Forelimb muscle (tissue), 1 donor: ENCODE data around the gene CCDC142. TPM values are rescaled to one million over a fixed set of nuclear protein-coding genes. Genes with fewer than 3 reads are reported as not detected.

ENCODE experiments used
- DNase-seq: peaks from one replicate; pipeline ENCODE4 v3.0.0-alpha.2; 2013; ENCODE audit warnings: low read depth
- polyA plus RNA-seq: library from polyadenylated mRNA; unstranded; fragments of 120-200 nt; gene quantifications from one replicate; pipeline ENCODE4 v1.2.1, GENCODE V29; 2013; ENCODE audit not compliant: insufficient read length

The CCDC142 gene
- polyA plus RNA-seq, 1 donor = 9.9 TPM

DNA sequence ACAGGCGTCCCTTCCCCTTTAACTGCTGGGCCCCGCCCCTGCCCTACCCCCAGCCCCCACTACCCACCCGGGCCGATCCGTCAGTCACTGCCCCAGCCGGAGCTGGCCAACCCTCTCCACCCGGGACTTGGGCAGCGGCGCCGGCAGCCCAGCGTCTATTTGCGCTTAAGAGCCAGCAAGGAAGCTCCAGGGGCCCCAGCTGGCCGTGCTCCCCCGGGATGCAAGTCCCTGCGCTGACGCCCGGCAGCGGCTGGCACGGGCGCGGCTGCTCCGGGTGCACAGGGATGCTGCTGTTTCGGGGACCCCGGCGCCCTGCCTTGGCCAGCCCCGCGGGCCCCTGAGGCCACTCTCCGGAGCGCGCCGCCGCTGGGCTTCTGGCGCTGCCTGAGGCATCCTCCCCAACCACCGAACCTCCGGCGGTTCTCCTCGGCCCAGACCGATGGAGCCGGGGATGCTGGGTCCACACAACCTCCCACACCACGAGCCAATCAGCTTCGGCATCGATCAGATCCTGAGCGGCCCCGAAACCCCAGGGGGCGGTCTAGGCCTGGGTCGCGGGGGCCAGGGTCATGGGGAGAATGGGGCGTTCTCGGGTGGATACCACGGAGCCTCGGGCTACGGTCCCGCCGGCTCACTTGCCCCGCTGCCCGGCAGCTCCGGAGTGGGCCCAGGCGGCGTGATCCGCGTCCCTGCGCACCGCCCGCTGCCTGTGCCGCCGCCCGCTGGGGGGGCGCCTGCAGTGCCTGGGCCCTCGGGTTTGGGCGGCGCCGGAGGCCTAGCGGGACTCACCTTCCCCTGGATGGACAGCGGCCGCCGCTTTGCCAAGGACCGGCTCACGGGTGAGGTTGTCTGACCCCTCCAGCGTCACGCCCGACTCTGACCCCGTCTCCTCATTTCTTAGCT, 31.8 kb upstream of the CCDC142 start, which contains the start of gene TLX2:
TSS of gene TLX2 (plus strand) at position 83 of the 903 bp plus-strand sequence. CDS start at position 440, 357 bp downstream.
- no peak for DNase-seq

- DNase-seq = no peak
These were observed 31.0 kb upstream of the CCDC142 start for GRCh38 chr2:74513605-74514367.

DNA sequence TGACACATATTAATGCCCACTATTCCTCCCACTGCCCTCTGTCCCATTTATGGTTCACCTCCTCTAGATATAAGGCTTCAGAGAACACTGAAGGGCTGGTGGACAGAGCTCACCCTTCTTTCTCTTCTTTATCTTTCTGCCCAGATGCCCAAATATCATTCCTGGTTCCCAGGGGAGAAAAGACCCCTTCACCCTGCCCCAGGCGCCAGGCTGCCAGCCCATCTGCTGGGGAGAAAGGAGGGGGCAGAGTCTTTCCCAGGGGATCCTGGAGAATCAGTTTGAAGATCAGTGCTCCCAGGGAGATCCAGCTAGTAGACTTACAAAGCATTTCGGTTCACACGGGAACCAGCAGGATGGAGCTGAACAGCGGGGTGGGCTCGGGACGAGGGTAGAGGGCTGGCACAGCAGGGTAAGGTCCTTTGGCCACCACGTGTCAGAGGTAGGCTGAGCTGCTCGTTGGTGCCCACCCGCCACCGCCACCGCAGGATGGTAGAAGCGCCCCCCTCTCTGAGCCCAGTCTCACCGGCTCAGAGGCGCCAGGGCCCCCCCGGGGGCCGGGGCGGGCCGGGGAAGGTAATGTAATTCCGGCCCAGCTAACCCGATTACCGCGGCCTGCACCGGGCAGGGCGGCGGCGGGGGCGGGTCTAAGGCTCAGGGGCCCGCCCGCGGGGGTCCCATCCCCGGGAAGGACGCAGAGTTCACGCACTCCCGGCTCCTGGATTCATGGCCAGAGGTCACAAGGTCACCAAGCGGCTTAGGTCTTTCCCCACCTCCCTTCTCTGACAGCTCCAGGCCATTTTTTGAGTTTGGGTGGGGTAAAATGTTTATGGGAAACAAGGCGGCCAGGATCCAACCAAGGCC, 30.2 kb upstream of the CCDC142 start:
- no peak for DNase-seq

GRCh38 chr2:74511104-74511989, 28.5 kb upstream of the CCDC142 start:
- no peak for DNase-seq

DNA sequence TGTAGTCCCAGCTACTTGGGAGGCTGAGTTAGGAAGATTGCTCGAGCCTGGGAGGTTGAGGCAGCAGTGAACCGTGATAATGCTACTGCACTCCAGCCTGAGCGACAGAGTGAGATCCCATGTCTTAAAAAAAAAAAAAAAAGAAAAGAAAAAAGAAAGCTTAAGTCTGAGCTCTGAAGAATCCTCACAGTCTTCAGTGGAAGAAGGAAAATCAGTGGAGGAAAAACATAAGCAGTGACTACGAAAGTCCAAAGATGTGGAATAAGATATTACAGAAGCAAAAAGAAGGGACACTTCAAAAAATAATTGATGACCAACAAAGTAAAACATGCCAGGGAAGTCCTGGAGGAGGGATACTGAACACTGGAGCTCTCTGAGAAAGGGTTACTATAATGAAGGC, 27.5 kb upstream of the CCDC142 start:
- no peak for DNase-seq

DNA sequence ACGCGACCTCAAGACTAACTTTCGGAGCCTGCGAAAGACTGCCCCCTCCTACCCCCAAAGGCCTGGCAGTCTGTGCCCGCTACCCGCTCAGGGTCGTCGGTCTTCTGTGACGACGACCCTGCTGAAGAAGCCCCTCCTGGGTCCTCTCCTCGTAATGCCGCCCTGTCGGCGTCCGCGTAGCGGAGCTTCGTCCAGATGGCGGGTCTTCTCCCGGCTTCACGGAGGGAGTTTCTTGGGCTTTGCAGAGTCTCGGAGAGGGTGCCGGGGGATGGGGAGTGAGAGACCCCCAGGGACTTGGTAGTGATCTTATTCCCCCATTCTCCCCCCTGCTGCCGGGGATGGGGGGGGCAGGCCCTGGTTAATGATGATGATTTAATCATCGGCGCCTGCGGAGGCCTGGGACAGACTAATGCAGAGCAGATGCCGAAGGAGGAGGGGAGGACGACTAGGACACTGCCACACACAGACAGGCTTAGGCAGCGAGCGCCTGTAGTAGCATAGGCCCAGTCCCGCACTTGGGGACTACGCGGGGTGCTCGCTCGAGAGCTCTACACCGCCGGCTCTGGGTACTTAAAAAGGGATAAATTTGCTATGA, 25.2 kb upstream of the CCDC142 start:
- no peak for DNase-seq

DNA sequence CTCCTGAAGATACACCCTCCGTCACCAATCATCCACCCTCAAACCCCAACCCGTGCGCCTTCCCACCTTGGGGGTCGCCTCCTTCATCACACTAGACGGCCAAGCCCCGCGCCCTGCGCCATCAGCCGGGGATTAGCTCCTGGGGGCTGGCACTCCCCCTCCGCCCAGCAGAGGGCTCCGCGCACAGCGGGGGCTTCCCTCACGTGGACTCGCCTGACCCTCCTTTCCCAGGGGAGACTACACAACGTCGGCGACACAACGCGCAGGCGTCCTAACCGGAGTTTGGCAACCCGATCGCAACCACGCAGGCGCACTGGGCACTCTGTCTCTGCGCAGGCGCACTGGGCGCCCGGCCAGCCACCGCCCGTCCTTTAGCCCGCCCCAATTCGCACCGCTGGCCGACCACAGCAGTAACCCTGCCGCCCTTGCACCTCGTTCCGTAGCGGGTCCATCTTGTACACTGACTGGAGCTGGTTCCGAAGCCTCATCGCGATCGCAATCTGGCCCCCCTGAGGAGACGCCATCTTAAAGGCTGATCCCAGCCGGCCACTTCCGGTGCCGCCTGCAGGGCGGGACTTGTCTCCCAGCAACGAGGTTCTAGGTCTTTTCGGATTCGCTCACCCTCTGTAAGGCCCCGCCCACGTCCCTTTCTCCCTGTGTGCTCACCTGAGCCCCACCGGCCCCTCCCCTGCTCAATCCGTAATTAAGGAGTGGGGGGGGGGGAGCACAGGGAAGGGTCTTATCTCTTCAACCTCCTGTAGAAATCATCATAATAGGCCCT, 24.5 kb upstream of the CCDC142 start, which contains the start of gene PCGF1:
TSS of gene PCGF1 (minus strand) at position 551 of the 781 bp plus-strand sequence. CDS start at position 524, 27 bp downstream.
- DNase-seq = peak; percentile 97

GRCh38 chr2:74505448-74506246, 22.8 kb upstream of the CCDC142 start:
- no peak for DNase-seq

- DNase-seq = no peak
These were observed 21.8 kb upstream of the CCDC142 start for GRCh38 chr2:74504591-74504990.

DNA sequence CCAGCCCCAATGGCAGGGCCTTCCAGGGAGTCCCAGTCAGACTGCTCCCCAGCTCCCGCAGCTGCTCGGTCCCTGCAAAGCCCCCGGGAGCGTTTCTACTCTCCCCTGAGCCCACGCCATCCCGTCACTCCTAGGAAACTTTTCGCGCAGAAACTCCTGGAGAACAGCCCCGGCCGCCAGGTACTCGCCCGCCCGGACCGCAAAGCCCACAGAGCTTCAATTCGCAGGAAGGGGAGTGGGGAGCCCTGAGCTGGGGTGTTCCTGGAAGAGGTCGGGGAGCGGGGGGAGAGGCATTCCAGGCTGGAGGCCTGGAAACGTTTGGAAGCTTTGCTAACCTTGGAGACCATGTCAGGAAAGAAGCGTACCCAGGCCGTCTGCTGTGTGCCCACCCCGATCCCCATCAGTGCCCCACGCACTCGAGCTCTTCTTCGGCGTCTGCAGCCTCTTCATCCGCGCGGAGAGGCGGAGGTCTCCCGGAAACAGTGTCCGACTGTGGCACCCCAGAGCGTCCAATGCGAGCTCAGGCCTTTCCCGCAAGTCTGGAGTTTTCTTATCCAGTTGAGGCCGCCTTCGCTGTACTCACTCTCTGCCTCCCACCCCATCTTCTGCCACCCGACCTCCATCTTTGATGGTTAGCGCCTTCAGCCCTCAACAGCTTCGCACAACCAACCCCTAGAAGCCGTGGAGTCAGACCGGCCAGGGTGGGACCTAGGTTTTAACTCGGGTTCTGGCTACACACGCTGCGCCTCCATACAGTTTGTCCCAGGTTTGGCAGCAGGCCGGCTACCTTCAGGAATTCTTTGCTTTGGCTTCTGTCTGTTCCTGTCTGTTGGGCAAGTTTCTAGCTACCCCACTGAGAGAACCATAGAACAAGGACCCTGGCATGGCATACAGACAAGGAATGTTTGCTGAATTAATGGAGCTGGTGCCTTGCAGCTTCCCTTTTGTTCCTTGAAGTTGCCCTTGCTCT, 21.0 kb upstream of the CCDC142 start:
- no peak for DNase-seq

DNA sequence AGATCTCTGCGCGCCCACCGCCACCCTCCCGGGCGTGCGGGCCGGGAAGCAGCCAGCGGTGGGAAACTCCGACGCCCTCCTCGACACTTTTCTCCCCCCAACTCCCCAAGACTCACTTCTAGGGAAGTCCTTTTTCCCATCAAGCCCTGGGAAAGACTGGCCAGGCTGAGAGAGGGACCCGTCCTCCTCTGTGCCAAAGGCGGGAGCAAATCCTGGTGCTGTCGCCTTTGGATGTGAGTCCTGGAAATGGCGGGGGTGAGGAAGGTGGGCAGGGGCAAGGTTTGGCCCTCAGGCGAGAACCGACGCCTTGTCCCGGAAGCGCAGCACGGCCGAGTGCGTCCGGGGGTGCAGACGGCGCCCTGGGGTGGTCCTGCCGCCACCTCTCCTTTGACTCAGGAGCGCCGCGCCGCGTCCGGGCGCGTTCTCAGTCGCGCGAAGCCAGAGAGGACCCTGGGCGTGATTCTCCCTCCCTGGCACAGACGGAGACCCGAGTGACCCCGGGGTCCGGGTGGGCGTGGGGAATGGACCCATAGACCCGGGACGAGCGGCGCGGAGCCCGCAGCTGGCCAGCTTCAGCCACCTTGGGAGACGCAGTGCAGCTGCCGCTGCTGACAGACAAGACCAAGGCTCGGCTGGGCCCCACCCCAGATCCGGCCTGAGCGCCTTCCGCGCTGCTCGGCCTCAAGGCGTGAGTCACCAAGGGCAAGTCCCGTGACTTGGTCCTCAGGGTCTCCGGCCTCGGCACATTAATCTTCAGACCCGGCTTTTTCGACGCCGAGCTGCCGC, 20.1 kb upstream of the CCDC142 start:
- DNase-seq = no peak

DNA sequence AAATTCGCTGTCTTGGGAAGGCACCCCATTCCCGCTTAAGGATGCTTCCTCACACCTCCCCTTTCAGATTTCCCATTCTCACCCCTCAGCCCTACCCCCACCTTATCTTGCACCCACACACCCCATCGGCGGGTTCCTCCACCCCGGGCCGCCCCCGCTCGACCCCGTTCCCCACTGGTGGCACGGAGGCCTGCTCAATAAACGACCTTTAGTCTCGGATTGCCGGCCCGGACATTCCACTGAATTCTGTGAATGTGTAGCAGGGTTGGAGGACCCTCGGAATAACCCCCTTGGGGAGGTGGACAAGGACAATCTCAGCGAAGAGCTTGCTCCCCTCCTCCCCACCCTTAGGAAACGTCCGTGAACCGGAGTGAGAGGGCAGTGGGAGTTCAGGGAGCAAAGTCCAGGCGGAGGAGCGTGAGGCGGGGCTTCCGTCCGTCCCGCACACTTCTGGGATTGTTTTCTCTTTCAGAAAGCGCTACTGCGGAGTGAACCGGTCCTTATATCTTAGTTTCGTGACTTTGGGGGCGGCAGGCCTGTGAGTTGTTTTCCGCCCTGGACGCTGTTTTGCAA, 19.4 kb upstream of the CCDC142 start:
- no peak for DNase-seq

DNA sequence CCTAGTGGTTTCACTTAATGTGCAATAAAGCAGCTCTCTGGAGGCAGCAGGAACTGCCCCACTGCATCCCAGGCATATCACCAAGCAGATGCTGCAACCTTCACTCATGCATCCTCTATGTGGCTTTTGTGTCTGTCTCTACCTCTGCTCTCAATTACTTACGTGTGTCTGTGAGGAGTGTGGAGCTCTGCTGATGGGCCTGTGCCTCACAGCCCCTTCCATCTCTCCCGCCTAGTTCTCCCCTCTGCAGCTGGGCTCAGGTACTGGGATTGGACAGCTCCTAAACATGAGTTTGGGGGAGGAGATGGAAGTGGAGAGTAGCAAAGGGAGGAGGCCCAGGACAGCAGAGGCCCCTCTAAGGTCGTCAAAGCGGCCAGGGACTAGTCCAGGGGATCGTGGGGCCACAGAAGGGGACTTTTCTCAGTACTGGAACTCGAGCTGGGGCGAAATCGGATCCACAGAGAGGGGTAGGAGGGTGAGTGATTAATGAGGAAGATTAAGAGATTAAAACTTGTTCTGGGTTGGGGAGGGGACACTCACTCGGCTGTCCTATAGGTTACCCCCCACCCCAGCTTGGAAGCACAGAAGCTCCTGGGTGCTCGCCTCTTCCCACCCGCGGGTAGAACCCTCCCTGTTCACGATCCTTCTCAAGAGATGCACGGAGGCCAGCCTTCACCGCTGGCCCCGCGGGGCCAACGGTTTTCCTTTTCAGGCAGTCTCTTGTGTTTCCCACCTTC, 18.7 kb upstream of the CCDC142 start:
- no peak for DNase-seq

GRCh38 chr2:74500578-74500946, 17.8 kb upstream of the CCDC142 start:
- no peak for DNase-seq

DNA sequence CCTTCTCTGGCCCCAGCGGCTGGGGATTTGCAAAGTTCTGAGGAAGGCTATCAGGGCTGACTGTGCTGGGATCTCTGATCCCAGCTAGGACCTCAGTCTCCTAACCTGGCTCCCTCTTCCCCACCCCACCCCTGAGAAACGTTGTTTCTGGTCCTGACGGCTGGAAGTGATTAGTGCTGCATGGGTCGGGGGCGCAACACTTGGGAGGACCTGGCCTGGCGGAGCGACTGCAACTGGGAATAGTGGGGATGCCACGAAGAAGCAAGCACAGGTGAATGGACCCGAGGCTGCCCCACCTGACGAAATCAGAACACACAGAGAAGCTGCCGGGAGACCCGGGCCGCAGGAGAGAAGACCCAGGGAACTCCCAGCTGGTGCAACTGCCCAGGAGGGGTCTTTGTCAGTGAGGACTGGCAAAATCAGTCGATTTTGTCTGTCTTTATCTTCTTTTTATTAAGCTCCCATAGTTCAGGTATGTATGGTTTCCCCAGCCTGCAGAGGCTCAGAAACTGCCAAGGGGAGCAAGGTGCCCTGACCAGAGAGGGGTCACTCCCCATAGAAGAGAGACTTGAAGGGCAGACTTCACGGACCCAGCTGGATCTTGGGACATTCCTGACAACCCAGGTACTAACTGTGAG, 17.3 kb upstream of the CCDC142 start:
- no peak for DNase-seq
